Measurements from ENCODE around the gene DEFB131A.
"Not testable (repeated sequence)": the region's sequence is repeated elsewhere in the genome, so short reads cannot be mapped to it uniquely, and the experiment has no call there.

DEFB131A gene, protein sequence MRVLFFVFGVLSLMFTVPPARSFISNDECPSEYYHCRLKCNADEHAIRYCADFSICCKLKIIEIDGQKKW

DNA sequence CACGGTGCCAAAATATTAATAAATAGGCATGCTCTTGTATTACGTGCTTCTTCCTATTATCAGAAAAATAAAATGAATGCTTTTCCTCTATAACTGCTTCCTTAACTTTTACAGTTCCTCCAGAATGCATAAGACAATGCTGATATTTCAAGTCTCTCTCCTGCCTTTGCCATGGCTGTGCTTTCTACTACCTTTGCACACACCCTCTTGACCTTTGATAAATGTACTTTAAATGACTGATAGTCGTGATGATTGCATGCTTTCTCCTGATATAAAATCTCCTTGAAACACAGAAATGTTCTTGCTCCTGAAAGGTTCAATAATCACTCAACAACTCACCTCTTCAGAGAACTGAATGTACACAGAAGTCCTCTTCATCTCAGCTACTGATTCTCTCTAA, at the start of gene DEFB131A:
Gene DEFB131A (plus strand): TSS at position 301 of the 400 bp plus-strand sequence. CDS start 120 bp downstream, outside the sequence.
- H3K27me3 ChIP-seq (ENCODE audit: control insufficient read depth in 1 of 2, insufficient read depth in 2 of 2, low read length in 2 of 2): not testable (repeated sequence)

DNA sequence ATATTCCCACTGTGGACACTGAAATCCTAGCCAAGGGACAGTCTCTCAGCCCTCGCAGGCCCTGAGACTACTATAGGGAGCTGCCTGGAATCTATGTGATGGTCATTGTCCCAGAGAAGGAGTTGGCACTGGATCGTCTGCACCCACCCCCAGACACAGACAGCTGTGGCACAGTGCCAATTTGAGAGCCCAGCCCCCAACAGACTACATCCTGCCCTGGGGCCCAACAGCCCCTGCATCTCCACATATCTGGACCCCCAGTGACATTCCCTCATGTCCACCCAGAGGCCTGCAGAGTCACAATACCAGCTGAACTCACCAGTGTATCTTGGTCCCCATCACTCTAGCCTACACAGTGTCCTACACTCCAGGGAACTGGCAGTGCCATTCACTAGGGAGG, 38.4 kb upstream of the DEFB131A start:
- H3K9me3 ChIP-seq (ENCODE audit: low read length); H3K4me3 ChIP-seq (ENCODE audit: low read depth in 1 of 2, low read length in 2 of 2); H3K27me3 ChIP-seq (ENCODE audit: control insufficient read depth in 1 of 2, insufficient read depth in 2 of 2, low read length in 2 of 2); H3K9ac ChIP-seq (ENCODE audit: low read length); H3K4me1 ChIP-seq (ENCODE audit: insufficient read depth, low read length); H3K36me3 ChIP-seq (ENCODE audit: insufficient read depth, low read length); H3K27ac ChIP-seq (ENCODE audit: low read depth, low read length): not testable (repeated sequence)

More for the DNA sequence above, at the start of gene DEFB131A:
- not testable (repeated sequence) for H3K9ac ChIP-seq (ENCODE audit: low read length); H3K9me3 ChIP-seq (ENCODE audit: low read length); H3K27ac ChIP-seq (ENCODE audit: low read depth, low read length); H3K4me3 ChIP-seq (ENCODE audit: low read depth in 1 of 2, low read length in 2 of 2); H3K4me1 ChIP-seq (ENCODE audit: insufficient read depth, low read length); H3K36me3 ChIP-seq (ENCODE audit: insufficient read depth, low read length)

DNA sequence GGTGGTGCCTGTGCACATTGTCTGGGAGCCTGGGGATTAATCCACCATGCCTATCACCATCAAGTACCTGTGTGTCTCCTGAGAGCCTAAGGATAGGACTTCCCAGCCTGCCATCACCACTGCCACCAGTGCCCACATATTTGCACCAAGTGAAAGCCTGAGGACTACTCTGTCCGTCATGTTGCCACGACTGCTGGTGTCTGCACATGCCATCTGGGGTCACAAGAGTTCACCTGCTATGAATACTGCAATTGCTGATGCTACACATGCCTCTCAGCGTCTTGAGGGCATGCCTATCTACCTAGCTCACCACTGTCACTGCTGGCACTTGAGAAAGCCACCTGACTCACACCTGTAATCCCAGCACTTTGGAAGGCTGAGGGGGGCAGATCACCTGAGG, 37.7 kb upstream of the DEFB131A start:
- not testable (repeated sequence) for H3K9me3 ChIP-seq (ENCODE audit: low read length); H3K4me3 ChIP-seq (ENCODE audit: low read depth in 1 of 2, low read length in 2 of 2); H3K27ac ChIP-seq (ENCODE audit: low read depth, low read length)

DNA sequence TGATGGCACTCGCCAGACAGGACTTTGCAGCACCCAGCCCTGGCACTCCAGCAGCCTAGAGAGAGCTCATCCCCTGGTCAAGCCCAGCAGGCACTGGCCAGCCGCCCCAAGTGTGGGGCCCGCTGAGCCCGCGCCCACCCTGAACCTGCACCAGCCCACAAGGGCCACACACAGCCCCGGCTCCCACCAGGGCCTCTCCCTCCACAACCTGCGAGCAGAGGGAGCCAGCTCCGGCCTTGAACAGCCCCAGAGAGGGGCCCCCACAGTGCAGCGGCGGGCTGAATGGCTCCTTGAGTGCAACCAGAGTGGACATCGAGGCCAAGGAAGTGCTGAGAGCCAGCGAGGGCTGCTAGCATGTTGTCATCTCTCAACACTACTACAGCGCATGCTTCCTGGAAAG, 34.4 kb upstream of the DEFB131A start:
- no peak overlapping the region for H3K9ac ChIP-seq (ENCODE audit: low read length)
- no peaks in the 10 kb centered on the region for H3K4me1 ChIP-seq (ENCODE audit: insufficient read depth, low read length)
- no peaks in the 10 kb centered on the region for H3K27me3 ChIP-seq (ENCODE audit: control insufficient read depth in 1 of 2, insufficient read depth in 2 of 2, low read length in 2 of 2)
- H3K9me3 ChIP-seq (ENCODE audit: low read length): no peaks in the 10 kb centered on the region
- H3K27ac ChIP-seq (ENCODE audit: low read depth, low read length): no peak overlapping the region
- no peak overlapping the region for H3K4me3 ChIP-seq (ENCODE audit: low read depth in 1 of 2, low read length in 2 of 2)
- H3K36me3 ChIP-seq (ENCODE audit: insufficient read depth, low read length): no peaks in the 10 kb centered on the region

More for the DNA sequence above, 37.7 kb upstream of the DEFB131A start:
- not testable (repeated sequence) for H3K36me3 ChIP-seq (ENCODE audit: insufficient read depth, low read length); H3K4me1 ChIP-seq (ENCODE audit: insufficient read depth, low read length); H3K27me3 ChIP-seq (ENCODE audit: control insufficient read depth in 1 of 2, insufficient read depth in 2 of 2, low read length in 2 of 2); H3K9ac ChIP-seq (ENCODE audit: low read length)

DNA sequence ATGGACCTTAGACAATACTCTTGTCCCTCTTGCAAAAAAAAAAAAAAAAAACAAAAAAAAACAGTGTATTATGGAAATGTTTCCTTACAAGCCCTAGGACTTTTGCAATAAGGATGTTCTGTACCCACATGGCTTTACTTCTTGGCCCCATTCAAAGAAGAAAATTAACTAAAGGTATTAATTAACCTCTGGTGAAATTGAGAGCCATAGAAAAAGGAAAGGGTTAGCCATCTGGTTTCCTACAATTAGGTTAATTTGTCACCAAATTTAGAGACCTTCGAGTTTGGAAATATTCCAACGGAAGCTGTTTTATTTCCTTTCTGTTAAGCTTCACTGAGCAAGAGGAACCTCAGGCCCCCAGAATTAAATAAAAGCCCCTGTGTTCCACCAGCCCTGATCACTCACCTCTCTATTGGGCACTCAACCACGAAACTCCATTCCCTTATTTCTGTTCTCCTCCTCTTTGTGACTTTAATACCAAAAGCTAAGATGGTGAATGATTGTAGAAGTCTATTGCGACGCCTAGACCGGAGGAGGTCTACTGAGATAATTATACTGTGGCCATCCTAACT, 22.2 kb upstream of the DEFB131A start:
- not testable (repeated sequence) for H3K4me1 ChIP-seq (ENCODE audit: insufficient read depth, low read length); H3K27ac ChIP-seq (ENCODE audit: low read depth, low read length)

DNA sequence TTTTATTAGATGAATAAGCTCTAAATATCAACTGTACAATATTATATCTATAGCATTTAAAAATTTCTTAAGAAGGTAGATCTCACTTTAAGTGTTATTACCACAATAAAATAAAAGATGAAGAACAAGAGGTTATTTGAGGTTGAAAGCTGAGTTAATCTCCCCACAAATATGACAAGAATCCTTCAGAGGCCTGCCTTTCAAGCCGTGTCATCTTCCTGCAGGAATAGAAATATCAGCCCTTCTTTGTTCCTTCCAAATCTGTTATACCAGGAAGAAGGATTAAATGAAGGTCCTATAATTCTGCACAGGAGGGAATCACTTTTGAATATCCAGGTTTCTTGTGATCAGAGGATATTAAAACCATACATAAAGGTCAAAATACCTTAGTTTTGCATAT, 18.3 kb upstream of the DEFB131A start:
- H3K9me3 ChIP-seq (ENCODE audit: low read length); H3K4me1 ChIP-seq (ENCODE audit: insufficient read depth, low read length); H3K4me3 ChIP-seq (ENCODE audit: low read depth in 1 of 2, low read length in 2 of 2); H3K27me3 ChIP-seq (ENCODE audit: control insufficient read depth in 1 of 2, insufficient read depth in 2 of 2, low read length in 2 of 2); H3K36me3 ChIP-seq (ENCODE audit: insufficient read depth, low read length); H3K27ac ChIP-seq (ENCODE audit: low read depth, low read length); H3K9ac ChIP-seq (ENCODE audit: low read length): not testable (repeated sequence)

More for the DNA sequence above, 22.2 kb upstream of the DEFB131A start:
- not testable (repeated sequence) for H3K9me3 ChIP-seq (ENCODE audit: low read length); H3K9ac ChIP-seq (ENCODE audit: low read length); H3K27me3 ChIP-seq (ENCODE audit: control insufficient read depth in 1 of 2, insufficient read depth in 2 of 2, low read length in 2 of 2); H3K4me3 ChIP-seq (ENCODE audit: low read depth in 1 of 2, low read length in 2 of 2); H3K36me3 ChIP-seq (ENCODE audit: insufficient read depth, low read length)

DNA sequence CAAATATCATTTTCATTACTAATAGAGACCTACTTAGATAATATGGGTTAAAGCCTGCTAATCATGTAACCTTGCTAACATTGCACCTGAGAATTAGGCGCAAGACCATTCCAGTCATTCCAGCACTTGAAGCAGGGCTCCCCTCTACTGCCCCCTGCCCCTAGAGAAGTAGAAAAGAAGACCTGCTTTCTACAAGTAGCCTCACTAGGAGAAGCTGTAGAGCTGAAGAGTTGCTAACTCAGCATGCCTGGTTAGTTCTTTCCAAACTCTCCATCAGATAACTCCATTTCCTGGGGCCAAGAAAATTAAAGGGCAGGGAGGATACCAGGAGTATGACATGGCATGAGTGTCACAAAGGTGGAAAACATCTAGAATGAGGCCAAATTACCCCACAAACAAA, 14.2 kb upstream of the DEFB131A start:
- H3K9ac ChIP-seq (ENCODE audit: low read length); H3K4me1 ChIP-seq (ENCODE audit: insufficient read depth, low read length): not testable (repeated sequence)

DNA sequence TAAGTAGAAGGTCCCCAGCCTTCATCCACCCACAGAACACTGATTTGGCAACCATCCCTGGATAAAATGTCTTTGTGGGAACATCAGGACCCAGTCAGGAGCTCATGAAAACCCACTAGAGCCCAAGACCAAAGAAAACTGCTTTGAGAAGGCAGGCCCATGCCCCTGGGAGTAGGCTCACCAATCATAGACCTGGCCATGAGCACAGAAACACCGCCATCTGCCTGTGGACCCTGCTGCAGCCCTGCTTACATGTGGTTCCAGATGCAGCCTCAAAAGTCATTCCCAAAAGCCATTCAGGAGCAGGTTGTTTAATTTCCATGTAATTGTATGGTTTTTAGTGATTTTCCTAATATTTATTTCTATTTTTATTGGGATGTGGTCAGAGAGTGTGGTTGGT, 10.9 kb upstream of the DEFB131A start:
- not testable (repeated sequence) for H3K9me3 ChIP-seq (ENCODE audit: low read length); H3K27me3 ChIP-seq (ENCODE audit: control insufficient read depth in 1 of 2, insufficient read depth in 2 of 2, low read length in 2 of 2); H3K4me1 ChIP-seq (ENCODE audit: insufficient read depth, low read length); H3K4me3 ChIP-seq (ENCODE audit: low read depth in 1 of 2, low read length in 2 of 2); H3K27ac ChIP-seq (ENCODE audit: low read depth, low read length); H3K9ac ChIP-seq (ENCODE audit: low read length); H3K36me3 ChIP-seq (ENCODE audit: insufficient read depth, low read length)

More for the DNA sequence above, 14.2 kb upstream of the DEFB131A start:
- H3K27me3 ChIP-seq (ENCODE audit: control insufficient read depth in 1 of 2, insufficient read depth in 2 of 2, low read length in 2 of 2); H3K4me3 ChIP-seq (ENCODE audit: low read depth in 1 of 2, low read length in 2 of 2); H3K36me3 ChIP-seq (ENCODE audit: insufficient read depth, low read length); H3K9me3 ChIP-seq (ENCODE audit: low read length); H3K27ac ChIP-seq (ENCODE audit: low read depth, low read length): not testable (repeated sequence)

DNA sequence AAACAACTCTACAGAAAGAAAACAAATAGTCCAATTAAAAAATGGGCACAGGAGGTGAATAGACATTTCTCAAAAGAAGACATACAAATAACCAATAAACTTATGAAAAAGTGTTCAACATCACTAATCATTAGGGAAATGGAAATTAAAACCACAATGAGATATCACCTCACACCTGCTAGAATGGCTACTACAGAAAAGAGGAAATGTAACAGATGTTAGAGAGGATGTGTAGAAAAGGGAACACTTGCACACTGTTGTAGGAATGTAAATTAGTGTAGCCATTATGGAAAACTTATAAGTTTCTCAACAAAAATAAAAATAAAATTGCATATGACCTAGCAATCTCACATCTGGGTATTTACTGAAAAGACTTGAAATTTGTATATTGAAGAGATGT, 7.5 kb upstream of the DEFB131A start:
- H3K27me3 ChIP-seq (ENCODE audit: control insufficient read depth in 1 of 2, insufficient read depth in 2 of 2, low read length in 2 of 2); H3K27ac ChIP-seq (ENCODE audit: low read depth, low read length); H3K9ac ChIP-seq (ENCODE audit: low read length); H3K36me3 ChIP-seq (ENCODE audit: insufficient read depth, low read length); H3K4me3 ChIP-seq (ENCODE audit: low read depth in 1 of 2, low read length in 2 of 2); H3K9me3 ChIP-seq (ENCODE audit: low read length); H3K4me1 ChIP-seq (ENCODE audit: insufficient read depth, low read length): not testable (repeated sequence)

DNA sequence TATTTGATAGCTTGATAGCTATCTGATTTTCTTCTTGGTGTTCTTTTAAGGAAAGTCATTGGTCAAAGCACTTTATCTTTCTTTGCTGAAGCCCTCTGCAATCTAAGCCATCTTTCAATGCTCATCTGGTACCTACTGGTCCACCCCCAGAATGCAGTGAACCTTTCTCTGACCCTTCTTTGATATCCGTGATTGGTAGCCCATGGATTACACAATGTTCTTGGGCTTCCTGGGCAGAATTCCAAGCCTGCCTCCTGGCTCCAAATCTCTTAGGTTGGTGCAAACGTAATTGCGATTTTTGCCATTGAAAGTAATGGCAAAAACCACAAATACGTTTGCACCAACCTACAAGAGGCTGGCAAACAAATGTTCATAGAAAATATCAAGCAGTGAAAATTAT, 1.9 kb upstream of the DEFB131A start:
- not testable (repeated sequence) for H3K9me3 ChIP-seq (ENCODE audit: low read length); H3K27ac ChIP-seq (ENCODE audit: low read depth, low read length); H3K4me1 ChIP-seq (ENCODE audit: insufficient read depth, low read length); H3K27me3 ChIP-seq (ENCODE audit: control insufficient read depth in 1 of 2, insufficient read depth in 2 of 2, low read length in 2 of 2); H3K36me3 ChIP-seq (ENCODE audit: insufficient read depth, low read length); H3K4me3 ChIP-seq (ENCODE audit: low read depth in 1 of 2, low read length in 2 of 2); H3K9ac ChIP-seq (ENCODE audit: low read length)

DNA sequence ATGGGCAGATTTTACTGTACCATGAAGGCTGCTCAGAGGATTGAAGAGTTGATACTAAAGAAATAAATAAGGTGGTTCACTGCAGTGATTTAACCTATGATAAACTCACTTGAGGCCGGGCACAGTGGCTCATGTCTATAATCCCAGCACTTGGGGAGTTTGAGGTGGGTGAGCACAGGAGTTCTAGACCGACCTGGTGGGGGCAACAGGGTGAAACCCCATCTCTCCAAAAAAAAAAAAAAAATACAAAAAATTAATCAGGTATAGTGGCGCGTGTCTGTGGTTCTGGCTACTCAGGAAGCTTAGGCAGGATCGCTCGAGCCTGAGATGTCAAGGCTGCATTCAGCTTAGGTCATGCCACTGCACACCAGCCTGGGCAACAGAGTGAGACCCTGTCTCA, 467 bp downstream of the DEFB131A start:
- H3K4me1 ChIP-seq (ENCODE audit: insufficient read depth, low read length); H3K36me3 ChIP-seq (ENCODE audit: insufficient read depth, low read length); H3K9me3 ChIP-seq (ENCODE audit: low read length); H3K27me3 ChIP-seq (ENCODE audit: control insufficient read depth in 1 of 2, insufficient read depth in 2 of 2, low read length in 2 of 2); H3K4me3 ChIP-seq (ENCODE audit: low read depth in 1 of 2, low read length in 2 of 2); H3K9ac ChIP-seq (ENCODE audit: low read length); H3K27ac ChIP-seq (ENCODE audit: low read depth, low read length): not testable (repeated sequence)

DNA sequence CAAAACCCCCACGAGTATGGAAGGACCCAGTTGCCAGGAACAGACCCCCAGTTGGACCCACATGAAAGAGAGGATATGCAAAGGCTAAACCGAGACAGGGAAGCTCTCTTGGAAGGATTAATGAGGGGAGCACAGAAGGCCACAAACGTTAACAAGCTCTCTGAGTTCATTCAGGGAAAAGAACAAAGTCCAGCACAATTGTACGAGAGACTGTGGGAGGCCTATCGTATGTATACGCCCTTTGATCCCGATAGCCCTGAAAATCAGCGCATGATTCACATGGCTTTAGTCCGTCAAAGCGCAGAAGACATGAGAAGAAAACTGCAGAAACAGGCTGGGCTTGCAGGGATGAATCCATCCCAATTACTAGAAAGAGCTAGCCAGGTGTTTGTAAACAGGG, 8.0 kb downstream of the DEFB131A start:
- H3K4me1 ChIP-seq (ENCODE audit: insufficient read depth, low read length); H3K27ac ChIP-seq (ENCODE audit: low read depth, low read length); H3K9ac ChIP-seq (ENCODE audit: low read length); H3K27me3 ChIP-seq (ENCODE audit: control insufficient read depth in 1 of 2, insufficient read depth in 2 of 2, low read length in 2 of 2); H3K9me3 ChIP-seq (ENCODE audit: low read length); H3K36me3 ChIP-seq (ENCODE audit: insufficient read depth, low read length); H3K4me3 ChIP-seq (ENCODE audit: low read depth in 1 of 2, low read length in 2 of 2): not testable (repeated sequence)
